ENCODE data around the gene NTRK3.

Gene NTRK3

GRCh38 chr15:88264622-88265021, 8.1 kb upstream of the NTRK3 start:
- no peak for DNase-seq (ENCODE audit: extremely low read depth, low read depth)
- TF ChIP-seq CTCF (IDR thresholded peaks at IDR 0.05; ENCODE audit: low read depth, low read length, missing control alignments), result no peak
- no peak overlapping the region for H3K4me3 ChIP-seq (replicated peaks; ENCODE audit: low read depth, low read length)

DNA sequence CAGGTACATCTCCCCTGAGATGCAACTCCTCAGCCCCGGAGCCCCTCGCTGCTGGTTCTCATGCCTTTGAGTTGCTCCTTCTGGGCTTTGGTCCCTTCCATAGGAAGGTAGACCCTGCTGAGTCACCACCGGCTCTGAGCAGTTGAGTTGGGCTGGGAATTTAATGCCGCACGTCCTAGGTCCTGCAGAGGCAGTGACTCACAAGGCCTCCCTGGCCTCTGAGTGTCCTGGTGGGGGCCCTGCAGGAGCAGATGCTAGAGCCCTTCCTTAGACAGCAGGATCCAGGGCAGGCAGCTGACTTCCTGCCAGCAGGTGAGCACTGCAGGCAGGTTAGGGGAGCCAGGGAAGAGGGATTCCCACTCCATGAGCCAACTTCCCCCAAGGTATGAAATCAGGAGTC, 5.5 kb upstream of the NTRK3 start:
- H3K4me3 ChIP-seq (replicated peaks; ENCODE audit: low read depth, low read length), result no peak overlapping the region
- no peak for TF ChIP-seq CTCF (IDR thresholded peaks at IDR 0.05; ENCODE audit: low read depth, low read length, missing control alignments)
- no peak for DNase-seq (ENCODE audit: extremely low read depth, low read depth)

GRCh38 chr15:88258093-88258641, 1.6 kb upstream of the NTRK3 start:
- H3K4me3 ChIP-seq (replicated peaks; ENCODE audit: low read depth, low read length), result no peak overlapping the region
- no peak for DNase-seq (ENCODE audit: extremely low read depth, low read depth)
- TF ChIP-seq CTCF (IDR thresholded peaks at IDR 0.05; ENCODE audit: low read depth, low read length, missing control alignments), result peak; percentile 32

- no peak for DNase-seq (ENCODE audit: extremely low read depth, low read depth)
- H3K4me3 ChIP-seq (replicated peaks; ENCODE audit: low read depth, low read length), result no peak overlapping the region
- no peak for TF ChIP-seq CTCF (IDR thresholded peaks at IDR 0.05; ENCODE audit: low read depth, low read length, missing control alignments)
Measured at GRCh38 chr15:88257311-88258092, 963 bp upstream of the NTRK3 start.

DNA sequence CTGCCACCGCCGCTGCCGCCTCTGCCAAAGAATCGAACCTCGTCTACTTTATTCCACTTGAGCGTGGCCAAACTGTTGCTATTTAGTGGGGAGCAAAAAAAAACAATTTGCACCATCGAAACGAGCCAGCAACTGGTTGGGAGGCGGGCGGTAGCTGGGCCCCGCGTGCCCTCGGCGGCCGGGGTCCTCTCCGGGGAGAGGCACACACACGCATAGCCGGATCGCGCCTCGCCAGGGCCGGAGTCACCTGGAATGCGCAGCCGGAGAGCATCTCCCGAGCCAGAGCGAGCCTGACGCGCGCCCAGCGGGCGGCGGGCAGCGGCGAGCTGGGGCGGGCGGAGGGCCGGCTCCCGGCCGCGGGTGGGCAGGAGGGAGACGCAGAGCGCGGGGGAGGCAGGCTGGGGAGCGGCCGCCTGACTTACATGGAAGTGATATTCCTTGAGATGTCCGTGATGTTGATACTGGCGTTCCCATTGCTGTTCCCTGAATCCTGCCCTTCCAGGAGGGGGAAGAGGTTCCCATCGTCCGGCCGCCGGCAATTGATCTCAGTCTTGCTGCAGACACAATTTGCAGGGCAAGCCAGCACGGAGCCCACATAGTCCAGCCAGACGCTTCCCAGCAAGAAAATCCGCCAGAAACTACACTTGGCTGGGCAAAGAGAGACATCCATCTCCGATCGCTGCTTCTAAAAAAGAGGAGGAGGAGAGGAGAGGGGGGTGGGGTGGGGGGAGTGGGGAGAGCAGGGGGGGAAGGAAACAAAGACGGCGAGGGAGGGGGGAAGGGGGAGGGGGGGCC, 858 bp downstream of the NTRK3 start:
- TF ChIP-seq CTCF (IDR thresholded peaks at IDR 0.05; ENCODE audit: low read depth, low read length, missing control alignments), result no peak
- no peak overlapping the region for H3K4me3 ChIP-seq (replicated peaks; ENCODE audit: low read depth, low read length)
- DNase-seq (ENCODE audit: extremely low read depth, low read depth), result no peak

DNA sequence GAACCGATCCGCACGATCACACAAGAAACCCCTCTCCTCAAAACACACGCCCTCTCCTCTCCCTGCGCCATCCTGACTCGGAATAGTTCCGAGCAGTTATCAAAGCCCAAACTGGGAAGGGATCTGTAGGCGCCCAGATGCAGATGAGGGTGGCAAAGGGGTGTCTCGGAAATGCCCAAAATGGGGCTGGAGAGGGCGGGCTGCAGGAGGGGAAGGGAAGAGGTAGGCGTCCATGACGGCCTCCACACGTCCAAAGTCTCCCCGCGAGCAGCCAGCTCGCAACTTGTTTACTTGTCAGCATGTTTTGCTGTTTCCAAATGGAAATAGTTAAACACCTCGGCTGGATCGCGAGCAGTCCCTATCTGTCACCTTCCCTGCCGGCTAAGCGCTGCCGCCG, 1.5 kb downstream of the NTRK3 start:
- no peak overlapping the region for H3K4me3 ChIP-seq (replicated peaks; ENCODE audit: low read depth, low read length)
- DNase-seq (ENCODE audit: extremely low read depth, low read depth), result no peak
- TF ChIP-seq CTCF (IDR thresholded peaks at IDR 0.05; ENCODE audit: low read depth, low read length, missing control alignments), result no peak
